Measurements from ENCODE around the gene UNKL. TPM values are rescaled to one million over a fixed set of nuclear protein-coding genes. Genes with fewer than 3 reads are reported as not detected.
A peak's percentile ranks its signal among the peaks of the same experiment; 100 is the strongest.

UNKL gene
- total RNA-seq, 1 experiment from 2014 or later: 17.7 TPM

DNA sequence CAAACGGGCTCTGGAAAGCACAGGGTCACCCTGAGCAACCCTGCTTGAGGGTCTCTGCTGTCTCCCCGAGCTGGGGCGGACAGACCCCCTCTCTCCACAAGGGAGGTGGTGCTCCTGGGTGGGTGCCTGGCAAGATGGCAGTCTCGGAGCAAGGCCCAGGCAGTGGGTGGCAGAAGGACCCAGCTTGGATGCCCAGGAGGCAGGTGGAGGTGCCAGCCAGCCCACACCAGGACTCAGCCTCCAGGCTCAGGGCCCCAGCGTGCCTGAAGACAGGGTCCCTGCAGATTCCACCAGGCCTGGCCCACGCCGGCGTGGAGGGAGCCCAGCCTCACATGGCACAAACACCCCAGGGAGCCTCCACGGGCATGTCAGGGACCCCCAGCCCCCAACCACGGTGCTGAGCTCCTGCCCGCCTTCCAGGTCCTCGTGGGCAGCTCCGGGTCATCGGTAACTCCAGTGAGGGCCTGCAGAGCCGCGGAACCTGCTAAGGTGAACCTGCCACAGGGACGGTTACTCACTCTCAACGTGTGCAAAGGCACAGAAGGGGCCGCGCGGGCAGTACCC lies 20.8 kb downstream of the UNKL start:
- no peak overlapping the region for H3K4me3 ChIP-seq
- no peaks in the 10 kb centered on the region for H3K9me3 ChIP-seq (replicated peaks)
- no peaks in the 10 kb centered on the region for H3K27me3 ChIP-seq (replicated peaks)
- H3K27ac ChIP-seq: no peak overlapping the region
- H3K4me1 ChIP-seq (replicated peaks): no peaks in the 10 kb centered on the region
- no peak for DNase-seq (ENCODE audit: low read depth in 1 of 2, low spot score in 2 of 2)
- H3K36me3 ChIP-seq: no peaks in the 10 kb centered on the region

- Histone ChIP-seq H3K4me3 (no peak overlapping the region), H3K36me3 (no peaks in the 10 kb centered on the region), H3K9me3 (replicated peaks) (no peaks in the 10 kb centered on the region), H3K27me3 (replicated peaks) (no peaks in the 10 kb centered on the region), H3K4me1 (replicated peaks) (no peaks in the 10 kb centered on the region), H3K27ac (no peak overlapping the region)
- no peak for DNase-seq (ENCODE audit: low read depth in 1 of 2, low spot score in 2 of 2)
Measured at GRCh38 chr16:1392826-1393225, 21.7 kb downstream of the UNKL start.

DNA sequence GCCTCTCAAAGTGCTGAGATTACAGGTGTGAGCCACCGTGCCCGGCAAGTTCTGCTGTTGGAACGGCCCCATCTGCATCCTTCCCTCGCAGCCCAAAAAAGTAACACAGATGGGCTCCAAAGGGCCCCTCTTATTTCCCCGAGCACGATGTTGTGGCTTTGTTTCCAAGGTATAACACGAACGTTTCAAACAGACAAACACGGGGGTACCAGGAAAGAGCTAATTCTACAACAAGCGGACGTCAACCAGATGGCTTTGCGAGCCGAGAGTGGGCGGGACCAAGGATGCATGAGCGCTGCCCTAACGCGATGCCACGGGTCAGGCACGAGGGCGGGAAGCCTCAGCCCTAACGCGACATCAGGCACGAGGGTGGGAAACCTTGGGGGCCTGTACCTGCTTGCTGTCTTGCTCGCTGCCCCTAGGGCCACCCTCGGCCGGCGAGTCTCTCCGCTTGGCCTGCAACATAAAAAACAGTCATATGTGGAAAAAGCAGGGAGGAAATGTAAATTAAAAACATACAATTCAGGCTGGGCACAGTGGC lies 24.2 kb downstream of the UNKL start:
- H3K9me3 ChIP-seq (replicated peaks): no peaks in the 10 kb centered on the region
- H3K36me3 ChIP-seq: no peaks in the 10 kb centered on the region
- H3K4me3 ChIP-seq: no peak overlapping the region
- H3K27me3 ChIP-seq (replicated peaks): no peaks in the 10 kb centered on the region
- no peak overlapping the region for H3K27ac ChIP-seq
- no peaks in the 10 kb centered on the region for H3K4me1 ChIP-seq (replicated peaks)
- no peak for DNase-seq (ENCODE audit: low read depth in 1 of 2, low spot score in 2 of 2)

- DNase-seq (ENCODE audit: low read depth in 1 of 2, low spot score in 2 of 2): no peak
Measured at GRCh38 chr16:1389762-1390161, 24.7 kb downstream of the UNKL start.

DNA sequence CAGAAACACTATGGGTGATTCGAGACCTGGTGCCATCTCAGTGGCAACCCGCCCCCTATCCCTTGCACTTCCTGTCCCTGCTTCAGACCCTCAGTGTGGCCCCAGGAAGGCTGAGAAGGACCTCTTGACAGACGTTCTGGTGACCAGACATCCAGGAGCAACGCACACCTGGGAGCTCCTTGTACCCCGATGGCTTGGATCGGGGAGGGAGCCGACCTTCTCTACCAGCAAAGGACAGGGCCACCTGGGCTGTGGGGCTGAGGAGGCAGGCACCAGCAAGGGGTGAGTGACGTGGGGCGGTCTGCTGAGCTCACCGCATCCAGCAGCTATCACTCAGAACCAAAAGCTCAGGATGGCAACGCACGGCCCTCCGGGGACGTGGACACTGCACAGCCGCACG lies 27.2 kb downstream of the UNKL start:
- no peak for DNase-seq (ENCODE audit: low read depth in 1 of 2, low spot score in 2 of 2)
- Histone ChIP-seq H3K27me3 (replicated peaks) (no peaks in the 10 kb centered on the region), H3K4me1 (replicated peaks) (no peaks in the 10 kb centered on the region), H3K9me3 (replicated peaks) (no peaks in the 10 kb centered on the region), H3K4me3 (no peak overlapping the region), H3K36me3 (no peaks in the 10 kb centered on the region), H3K27ac (no peak overlapping the region)

More at GRCh38 chr16:1389762-1390161, 24.7 kb downstream of the UNKL start:
- no peak overlapping the region for H3K4me3 ChIP-seq
- no peaks in the 10 kb centered on the region for H3K27me3 ChIP-seq (replicated peaks)
- no peak overlapping the region for H3K27ac ChIP-seq
- H3K9me3 ChIP-seq (replicated peaks): no peaks in the 10 kb centered on the region
- H3K36me3 ChIP-seq: no peaks in the 10 kb centered on the region
- no peaks in the 10 kb centered on the region for H3K4me1 ChIP-seq (replicated peaks)

DNA sequence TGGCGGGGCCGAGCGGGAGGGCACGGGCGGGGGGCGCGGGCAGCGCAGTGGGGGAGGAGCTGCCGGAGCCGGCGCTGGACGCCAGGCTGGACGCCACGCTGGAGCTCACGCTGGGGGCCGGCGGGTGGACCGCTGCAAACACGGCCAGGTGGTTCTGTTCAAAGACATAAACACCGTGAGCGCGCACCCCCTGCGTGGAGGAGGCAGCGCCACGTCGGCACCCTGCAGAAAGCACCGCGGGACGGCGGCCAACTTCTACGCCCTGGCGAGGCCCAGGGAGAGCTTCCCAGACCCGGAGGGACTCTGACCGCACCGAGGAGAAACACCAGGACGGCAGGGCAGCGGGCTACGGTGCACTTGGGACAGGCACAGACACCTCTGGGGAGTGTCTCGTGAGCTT lies 29.3 kb downstream of the UNKL start:
- no peaks in the 10 kb centered on the region for H3K9me3 ChIP-seq (replicated peaks)
- no peaks in the 10 kb centered on the region for H3K4me1 ChIP-seq (replicated peaks)
- no peak for DNase-seq (ENCODE audit: low read depth in 1 of 2, low spot score in 2 of 2)
- H3K36me3 ChIP-seq: no peaks in the 10 kb centered on the region
- H3K4me3 ChIP-seq: no peak overlapping the region
- H3K27ac ChIP-seq: no peak overlapping the region
- no peaks in the 10 kb centered on the region for H3K27me3 ChIP-seq (replicated peaks)

- H3K27ac ChIP-seq: no peak overlapping the region
- DNase-seq (ENCODE audit: low read depth in 1 of 2, low spot score in 2 of 2): no peak
- no peaks in the 10 kb centered on the region for H3K27me3 ChIP-seq (replicated peaks)
- 0 out of 2 replicates have a peak, but pooled peaks cover 3% of the 10 kb centered on the region for H3K9me3 ChIP-seq (replicated peaks)
- peaks cover 6% of the 10 kb centered on the region for H3K36me3 ChIP-seq
- no peak overlapping the region for H3K4me3 ChIP-seq
- H3K4me1 ChIP-seq (replicated peaks): peaks cover 9% of the 10 kb centered on the region
Measured at GRCh38 chr16:1383556-1383955, 30.9 kb downstream of the UNKL start.

- 0 out of 2 replicates have a peak, but pooled peaks cover 3% of the 10 kb centered on the region for H3K9me3 ChIP-seq (replicated peaks)
- no peaks in the 10 kb centered on the region for H3K27me3 ChIP-seq (replicated peaks)
- no peak overlapping the region for H3K27ac ChIP-seq
- peaks cover 10% of the 10 kb centered on the region for H3K36me3 ChIP-seq
- peaks cover 14% of the 10 kb centered on the region for H3K4me1 ChIP-seq (replicated peaks)
- no peak overlapping the region for H3K4me3 ChIP-seq
- DNase-seq (ENCODE audit: low read depth in 1 of 2, low spot score in 2 of 2): no peak
Measured at GRCh38 chr16:1381612-1382406, 32.7 kb downstream of the UNKL start.

DNA sequence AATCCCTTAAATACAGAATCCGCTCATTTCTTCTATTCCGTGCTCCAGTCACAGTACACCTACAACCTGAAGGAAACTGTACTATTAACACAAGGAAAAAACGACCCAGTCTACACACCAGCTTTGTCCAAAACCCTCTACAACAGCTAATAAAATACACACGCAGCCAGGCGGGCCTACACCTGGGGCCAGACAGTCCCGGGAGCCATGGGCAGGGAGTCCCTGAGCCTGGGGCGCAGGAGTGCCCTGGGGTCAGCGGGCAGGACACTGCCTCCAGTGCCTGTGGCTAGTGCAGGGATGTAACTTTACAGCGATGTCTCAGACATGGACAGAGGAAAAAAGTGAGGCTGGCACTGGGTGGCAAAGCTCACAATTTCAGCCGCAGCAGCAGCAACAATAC lies 34.3 kb downstream of the UNKL start:
- 0 out of 2 replicates have a peak, but pooled peaks cover 3% of the 10 kb centered on the region for H3K9me3 ChIP-seq (replicated peaks)
- no peaks in the 10 kb centered on the region for H3K27me3 ChIP-seq (replicated peaks)
- no peak overlapping the region for H3K27ac ChIP-seq
- no peak overlapping the region for H3K4me3 ChIP-seq
- no peak for DNase-seq (ENCODE audit: low read depth in 1 of 2, low spot score in 2 of 2)
- peaks cover 14% of the 10 kb centered on the region for H3K4me1 ChIP-seq (replicated peaks)
- H3K36me3 ChIP-seq: peaks cover 10% of the 10 kb centered on the region

DNA sequence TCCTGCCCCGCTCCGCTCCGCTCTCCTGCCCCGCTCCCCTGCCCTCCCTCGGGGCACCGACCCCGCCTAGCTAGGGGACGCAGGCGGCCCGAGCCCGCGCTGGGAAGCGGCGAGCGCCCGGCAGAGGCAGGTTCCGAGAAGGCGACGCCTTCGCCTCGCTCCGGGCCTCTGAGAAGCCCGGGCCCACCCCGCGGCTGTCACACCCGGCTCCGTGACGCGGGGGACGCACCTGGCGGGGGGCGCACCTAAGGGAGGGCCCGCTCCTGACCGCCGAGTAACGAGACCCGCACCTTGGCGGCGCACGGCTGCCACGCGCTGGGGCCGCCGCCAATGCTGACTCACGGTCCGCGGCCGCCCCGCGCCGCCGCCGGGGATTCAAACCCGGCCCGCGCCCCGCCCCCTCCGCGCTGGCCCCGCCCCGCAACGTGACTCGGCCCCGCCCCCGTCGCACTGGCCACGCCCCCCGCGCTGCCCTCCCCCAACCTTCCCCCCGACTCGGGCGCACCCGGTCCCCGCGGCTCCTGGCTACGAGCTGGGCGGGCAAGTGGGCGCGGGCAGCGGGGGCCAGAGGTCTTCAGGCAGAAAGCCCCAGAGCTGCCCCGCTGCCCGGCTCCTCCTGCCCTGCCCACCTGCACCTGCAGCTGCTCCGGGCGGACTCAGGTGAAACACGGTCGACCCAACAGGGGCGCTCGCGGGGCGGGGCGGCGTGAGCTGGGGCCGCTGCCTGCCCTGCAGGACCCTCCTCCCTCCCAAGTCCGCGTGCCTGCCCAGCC lies 35.0 kb downstream of the UNKL start:
- Histone ChIP-seq H3K27ac (peak overlapping the region; percentile 98), H3K4me3 (peak overlapping the region; percentile 93), H3K27me3 (replicated peaks) (no peaks in the 10 kb centered on the region), H3K9me3 (replicated peaks) (0 out of 2 replicates have a peak, but pooled peaks cover 3% of the 10 kb centered on the region), H3K36me3 (peaks cover 10% of the 10 kb centered on the region), H3K4me1 (replicated peaks) (peaks cover 14% of the 10 kb centered on the region)
- DNase-seq (ENCODE audit: low read depth in 1 of 2, low spot score in 2 of 2): peak in 1 of 2 experiments; percentile 67

DNA sequence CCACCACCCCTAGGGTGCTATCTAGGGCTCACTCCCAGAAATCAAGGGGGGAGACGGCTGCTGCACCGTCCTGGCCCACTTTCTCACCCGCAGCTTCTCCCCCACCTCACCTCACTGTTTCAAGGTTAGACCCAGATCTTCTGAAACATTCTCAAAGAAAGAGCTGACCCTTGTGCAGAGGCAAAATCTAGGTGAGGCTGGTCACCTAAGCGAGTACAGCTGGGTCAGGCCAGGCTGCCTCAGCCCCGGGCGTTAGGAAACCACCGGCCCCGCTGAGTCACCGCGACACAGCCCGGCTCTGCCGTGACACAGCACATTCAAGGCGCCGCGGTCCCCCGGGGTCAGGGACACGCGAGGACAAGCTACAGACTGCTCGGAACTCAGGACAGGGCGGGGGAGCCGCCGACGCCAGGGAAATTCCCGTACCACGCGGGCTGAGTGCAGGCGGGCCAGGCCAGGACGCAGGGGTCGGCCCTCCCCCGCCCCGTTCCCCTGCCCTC lies 35.6 kb downstream of the UNKL start:
- Histone ChIP-seq H3K9me3 (replicated peaks) (0 out of 2 replicates have a peak, but pooled peaks cover 3% of the 10 kb centered on the region), H3K4me1 (replicated peaks) (peaks cover 14% of the 10 kb centered on the region), H3K36me3 (peaks cover 10% of the 10 kb centered on the region), H3K4me3 (peak overlapping the region; percentile 93), H3K27me3 (replicated peaks) (no peaks in the 10 kb centered on the region), H3K27ac (peak overlapping the region; percentile 98)
- DNase-seq (ENCODE audit: low read depth in 1 of 2, low spot score in 2 of 2): peak in 1 of 2 experiments; percentile 90

DNA sequence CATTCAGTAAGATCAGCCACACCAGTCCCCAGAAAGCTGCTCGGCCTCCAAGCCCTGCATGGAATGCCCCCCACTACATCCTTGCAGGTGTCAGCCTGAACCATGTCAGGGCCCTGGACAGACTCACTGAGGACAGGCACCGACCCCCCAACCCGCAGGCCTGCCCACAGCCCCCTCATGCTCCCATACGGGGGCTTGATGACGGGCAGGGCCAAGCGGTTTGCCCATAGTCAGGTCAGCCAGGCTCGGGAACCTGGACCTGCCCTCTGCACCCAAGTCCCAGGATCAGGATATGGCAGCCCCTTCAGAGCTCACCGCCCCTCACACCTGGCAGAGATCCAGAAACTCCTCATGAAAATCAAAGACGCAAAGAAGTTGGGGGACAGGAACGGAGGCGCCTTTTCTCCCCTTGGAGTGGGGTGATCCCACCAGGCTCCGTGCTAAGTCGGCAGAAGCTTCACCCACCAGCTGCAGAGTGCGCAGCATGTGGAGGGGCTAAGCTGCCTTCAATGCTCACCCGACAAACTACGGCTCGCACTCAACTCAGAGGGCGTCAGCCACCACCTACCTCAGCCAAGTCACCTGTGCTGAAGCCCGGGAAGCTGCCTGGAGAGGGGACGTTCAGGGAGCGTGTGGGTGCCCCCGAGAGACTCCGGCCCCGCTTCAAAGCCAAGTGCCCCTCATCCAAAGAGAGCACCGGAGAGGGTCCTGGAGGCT lies 36.3 kb downstream of the UNKL start:
- Histone ChIP-seq H3K9me3 (replicated peaks) (0 out of 2 replicates have a peak, but pooled peaks cover 3% of the 10 kb centered on the region), H3K27ac (peak overlapping the region; percentile 98), H3K4me1 (replicated peaks) (peaks cover 14% of the 10 kb centered on the region), H3K27me3 (replicated peaks) (no peaks in the 10 kb centered on the region), H3K4me3 (peak overlapping the region; percentile 93), H3K36me3 (peaks cover 10% of the 10 kb centered on the region)
- DNase-seq (ENCODE audit: low read depth in 1 of 2, low spot score in 2 of 2): no peak

DNA sequence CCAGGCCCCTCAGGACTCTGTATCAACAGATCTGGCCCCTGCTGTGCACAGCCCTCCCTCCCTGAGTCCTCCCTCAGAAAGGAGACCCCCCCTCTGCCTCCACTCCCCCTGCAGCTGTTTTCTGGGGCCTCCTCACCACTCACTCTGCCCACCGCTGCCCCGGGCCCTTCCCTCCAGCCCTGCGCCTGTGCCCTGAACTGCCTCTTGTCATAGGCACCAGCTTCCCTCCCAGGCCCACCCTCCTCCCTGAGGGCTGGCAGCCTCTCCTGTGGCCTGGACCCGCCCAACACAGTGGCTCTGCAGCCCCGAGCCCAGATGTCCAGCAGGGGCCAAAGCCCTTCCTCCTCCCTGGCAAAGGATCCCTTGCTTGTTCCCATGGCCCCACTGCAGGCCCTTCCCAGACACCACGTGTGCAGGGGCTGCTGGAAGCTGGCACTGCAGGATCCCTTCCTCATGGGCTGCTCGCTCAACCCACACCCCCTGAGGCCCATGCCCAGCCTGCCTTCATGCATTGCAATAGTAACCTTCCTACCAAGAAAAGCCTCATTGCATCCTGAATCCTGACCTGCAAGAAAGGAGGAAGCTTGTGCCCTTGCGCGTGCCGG lies 37.0 kb downstream of the UNKL start:
- Histone ChIP-seq H3K9me3 (replicated peaks) (0 out of 2 replicates have a peak, but pooled peaks cover 3% of the 10 kb centered on the region), H3K4me3 (no peak overlapping the region), H3K4me1 (replicated peaks) (peaks cover 14% of the 10 kb centered on the region), H3K27ac (no peak overlapping the region), H3K27me3 (replicated peaks) (no peaks in the 10 kb centered on the region), H3K36me3 (peaks cover 10% of the 10 kb centered on the region)
- no peak for DNase-seq (ENCODE audit: low read depth in 1 of 2, low spot score in 2 of 2)
